ENCODE results near the gene SLC16A4. TPM values are rescaled to one million over a fixed set of nuclear protein-coding genes. Genes with fewer than 3 reads are reported as not detected.

SLC16A4 gene
- total RNA-seq, 5 donors from 2014 or later (not counting 1 experiment from before 2014, with no cell fraction given) = 0.23 to 0.70 (median 0.35) TPM

DNA sequence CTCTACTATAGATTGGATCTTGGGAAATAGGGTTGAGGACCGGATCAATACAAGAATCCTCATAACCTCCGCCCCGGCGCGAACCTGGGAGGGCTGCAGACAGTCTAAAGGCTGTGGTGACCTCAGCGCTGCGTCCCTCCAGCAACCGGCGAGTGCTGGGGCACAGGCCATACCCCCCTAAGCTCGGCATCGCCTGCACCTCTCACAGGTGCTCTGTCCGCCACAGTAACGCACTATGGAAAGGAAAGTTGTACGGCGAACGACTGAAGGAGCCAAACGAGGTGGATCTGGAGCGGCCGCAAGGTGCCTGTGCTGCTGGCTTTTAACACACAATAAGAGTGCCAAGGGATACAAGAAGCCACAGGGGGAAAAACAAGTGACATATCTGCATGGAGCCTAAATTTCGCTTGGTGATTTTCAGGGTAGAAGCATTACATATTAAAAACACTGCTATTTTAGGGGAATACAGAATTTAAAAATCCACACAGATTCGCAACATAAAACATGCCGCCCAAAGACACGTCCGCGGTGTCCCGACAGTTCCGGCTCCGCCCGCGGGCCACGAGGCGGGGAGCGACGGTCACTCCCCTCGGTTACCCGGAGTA is 53.0 kb downstream of the SLC16A4 start:
- H3K4me1 Mint-ChIP-seq = peaks cover 44 to 51% (median 45%) of the 10 kb centered on the region in 3 donors
- H3K27me3 Mint-ChIP-seq = no peaks in the 10 kb centered on the region
- no peak overlapping the region for H3K27ac Mint-ChIP-seq
- H3K27me3 ChIP-seq (replicated peaks in 1 of 2; ENCODE audit: control insufficient read depth in 2 of 2, extremely low read depth in 1 of 2, insufficient read depth in 2 of 2, low read length in 1 of 2) = no peaks in the 10 kb centered on the region
- peaks cover 0 to 16% of the 10 kb centered on the region in 2 donors for H3K36me3 ChIP-seq (ENCODE audit: control insufficient read depth in 2 of 2, extremely low read depth in 1 of 2, insufficient read depth in 1 of 2, low read length in 1 of 2)
- H3K4me3 Mint-ChIP-seq = no peak overlapping the region
- H3K36me3 Mint-ChIP-seq = peaks cover 13% of the 10 kb centered on the region
- ChIA-PET POLR2A (interaction anchor here in 1 of 2 donors (1.9 to 2.1 kb wide), 2 partner anchors 11 to 71 kb away, joined by 5 read pairs; no protein-coding TSS in a partner anchor), CTCF (interaction anchor here (0.7 to 4.6 kb wide), 15 partner anchors 8 to 308 kb away, joined by 3 to 47 read pairs (median 4); partner anchors contain the start of genes KCNC4 (in 1 of the 2) and LAMTOR5 (in 1 of the 2))
- H3K4me1 ChIP-seq (ENCODE audit: control insufficient read depth in 1 of 2, extremely low read depth in 1 of 2, insufficient read depth in 2 of 2, low read length in 2 of 2) = peaks cover 26 to 30% of the 10 kb centered on the region in 2 experiments
- peak in 22 of 35 experiments; percentile 3 to 40 (median 18) for DNase-seq
- WGBS (ENCODE audit: insufficient coverage) = under 1% methylated on average over 29 of the region's 36 CpGs
- H3K4me3 ChIP-seq (ENCODE audit: control insufficient read depth in 1 of 2, extremely low read depth in 1 of 2, low read length in 1 of 2) = peak overlapping the region; percentile 98
- H3K9me3 ChIP-seq = no peaks in the 10 kb centered on the region
- H3K27ac ChIP-seq (ENCODE audit: low read length) = peak overlapping the region; percentile 98
- ATAC-seq (replicated peaks in 1 of 4) = no peak
- H3K9me3 Mint-ChIP-seq = no peaks in the 10 kb centered on the region

DNA sequence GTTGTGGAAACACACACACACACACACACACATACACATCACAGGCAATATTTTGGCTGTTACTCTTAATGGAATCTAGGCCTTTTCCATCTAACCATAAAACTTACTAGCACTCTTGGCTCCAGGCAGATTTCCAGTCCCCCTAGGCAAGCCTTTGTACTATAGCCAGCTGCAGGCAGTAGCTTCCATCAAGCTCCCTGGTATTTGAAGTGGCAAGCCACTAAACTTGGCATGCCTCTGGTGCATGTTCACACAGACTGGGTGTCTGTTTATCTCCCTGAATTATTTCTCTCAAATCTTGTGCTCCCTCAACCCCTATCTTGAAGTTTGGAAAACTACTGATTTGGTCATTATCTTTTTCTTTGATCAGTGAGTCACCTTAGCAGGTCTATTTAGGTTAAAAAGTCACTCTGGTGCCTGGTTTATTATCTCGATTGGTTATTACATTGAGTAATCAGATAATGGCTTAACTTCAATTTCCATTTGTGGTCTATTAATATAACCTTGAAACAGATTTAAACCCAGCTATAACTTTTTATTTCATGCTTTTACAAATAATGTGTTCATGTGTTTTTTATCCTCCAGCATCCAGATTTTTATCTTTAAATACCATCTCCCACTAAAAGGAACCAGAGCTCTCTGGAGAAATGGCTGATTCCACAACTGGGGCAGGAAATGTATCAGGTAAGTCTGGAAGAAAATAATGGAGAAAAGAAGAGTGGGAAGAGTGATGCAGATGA is 54.4 kb downstream of the SLC16A4 start:
- no peak for ATAC-seq (replicated peaks in 1 of 4)

DNA sequence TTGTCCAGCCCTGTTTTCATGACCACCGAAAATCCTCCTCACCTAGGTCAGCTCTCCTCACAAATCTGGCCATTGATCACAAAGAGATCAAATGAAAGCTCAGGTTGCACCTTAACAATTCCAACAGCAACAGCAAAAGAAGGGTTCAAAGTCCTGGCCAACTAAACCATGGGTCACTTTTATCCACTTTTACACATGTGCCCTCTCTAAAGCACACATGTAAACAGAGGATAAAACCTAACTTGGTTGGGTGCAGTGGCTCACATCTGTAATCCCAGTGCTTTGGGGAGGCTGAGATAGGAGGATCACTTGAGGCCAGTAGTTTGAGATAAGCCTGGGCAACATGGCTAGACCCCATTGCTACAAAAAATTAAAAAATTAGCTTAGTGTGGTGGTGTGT is 55.6 kb downstream of the SLC16A4 start:
- no peaks in the 10 kb centered on the region for H3K9me3 ChIP-seq
- POLR2A ChIA-PET = interaction anchor here in 1 of 2 donors (0.5 to 0.6 kb wide), 2 partner anchors 64 to 297 kb away, joined by 3 to 4 read pairs; no protein-coding TSS in a partner anchor
- H3K4me1 ChIP-seq (ENCODE audit: control insufficient read depth in 1 of 2, extremely low read depth in 1 of 2, insufficient read depth in 2 of 2, low read length in 2 of 2) = peaks cover 7 to 11% of the 10 kb centered on the region in 2 experiments
- H3K36me3 ChIP-seq (ENCODE audit: control insufficient read depth in 2 of 2, extremely low read depth in 1 of 2, insufficient read depth in 1 of 2, low read length in 1 of 2) = no peaks in the 10 kb centered on the region
- H3K27me3 ChIP-seq (replicated peaks in 1 of 2; ENCODE audit: control insufficient read depth in 2 of 2, extremely low read depth in 1 of 2, insufficient read depth in 2 of 2, low read length in 1 of 2) = no peaks in the 10 kb centered on the region
- H3K4me1 Mint-ChIP-seq = peaks cover 18 to 26% (median 20%) of the 10 kb centered on the region in 3 donors
- no peaks in the 10 kb centered on the region for H3K9me3 Mint-ChIP-seq
- H3K27me3 Mint-ChIP-seq = no peaks in the 10 kb centered on the region
- 67% methylated on average over 1 of the region's 1 CpG for WGBS (ENCODE audit: insufficient coverage)
- ATAC-seq (replicated peaks in 1 of 4) (no peak), DNase-seq (no peak)
- no peak overlapping the region for H3K4me3 Mint-ChIP-seq
- no peak overlapping the region for H3K4me3 ChIP-seq (ENCODE audit: control insufficient read depth in 1 of 2, extremely low read depth in 1 of 2, low read length in 1 of 2)
- H3K27ac ChIP-seq (ENCODE audit: low read length) = no peak overlapping the region
- H3K27ac Mint-ChIP-seq = no peak overlapping the region
- peaks cover under 1% of the 10 kb centered on the region for H3K36me3 Mint-ChIP-seq
- CTCF ChIA-PET = interaction anchor here (0.6 to 4.6 kb wide), 6 partner anchors 23 to 161 kb away, joined by 3 to 25 read pairs (median 4); partner anchors contain the start of gene LAMTOR5 (in 1 of the 2)

More for the DNA sequence above, 54.4 kb downstream of the SLC16A4 start:
- peaks cover 8% of the 10 kb centered on the region for H3K36me3 Mint-ChIP-seq
- WGBS (ENCODE audit: insufficient coverage) = no CpG with 5 or more reads among the region's 1 CpG
- no peak overlapping the region for H3K4me3 ChIP-seq (ENCODE audit: control insufficient read depth in 1 of 2, extremely low read depth in 1 of 2, low read length in 1 of 2)
- POLR2A ChIA-PET = no interaction called here
- peaks cover 0 to 9% of the 10 kb centered on the region in 2 donors for H3K36me3 ChIP-seq (ENCODE audit: control insufficient read depth in 2 of 2, extremely low read depth in 1 of 2, insufficient read depth in 1 of 2, low read length in 1 of 2)
- CTCF ChIA-PET = interaction anchor here (0.7 to 4.6 kb wide), 7 partner anchors 10 to 133 kb away, joined by 3 to 25 read pairs (median 5); partner anchors contain the start of gene LAMTOR5 (in 1 of the 2)
- H3K27ac Mint-ChIP-seq = peak overlapping the region; percentile 70 to 89
- H3K4me1 Mint-ChIP-seq = peaks cover 30 to 38% (median 32%) of the 10 kb centered on the region in 3 donors
- H3K27me3 Mint-ChIP-seq = no peaks in the 10 kb centered on the region
- peaks cover 12 to 23% of the 10 kb centered on the region in 2 experiments for H3K4me1 ChIP-seq (ENCODE audit: control insufficient read depth in 1 of 2, extremely low read depth in 1 of 2, insufficient read depth in 2 of 2, low read length in 2 of 2)
- peak overlapping the region; percentile 98 for H3K27ac ChIP-seq (ENCODE audit: low read length)
- DNase-seq = no peak
- no peaks in the 10 kb centered on the region for H3K27me3 ChIP-seq (replicated peaks in 1 of 2; ENCODE audit: control insufficient read depth in 2 of 2, extremely low read depth in 1 of 2, insufficient read depth in 2 of 2, low read length in 1 of 2)
- peak overlapping the region in 2 of 3 donors; percentile 61 to 64 for H3K4me3 Mint-ChIP-seq
- H3K9me3 Mint-ChIP-seq = no peaks in the 10 kb centered on the region
- no peaks in the 10 kb centered on the region for H3K9me3 ChIP-seq

DNA sequence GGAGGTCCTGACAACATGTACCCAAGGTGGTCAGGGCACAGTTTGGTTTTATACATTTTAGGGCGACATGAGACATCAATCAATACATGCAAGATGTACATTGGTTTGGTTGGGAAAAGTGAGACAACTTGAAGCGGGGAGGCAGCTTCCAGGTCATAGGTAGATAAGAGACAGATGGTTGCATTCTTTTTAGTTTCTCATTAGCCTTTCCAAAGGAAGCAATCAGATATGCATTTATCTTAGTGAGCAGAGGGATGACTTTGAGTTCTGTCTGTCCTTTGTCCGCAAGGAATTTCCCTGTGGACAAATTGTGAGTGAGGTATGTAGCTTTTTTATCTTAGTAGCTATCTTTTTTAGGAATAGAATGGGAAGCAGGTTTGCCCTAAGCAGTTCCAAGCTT is 62.1 kb downstream of the SLC16A4 start:
- no peaks in the 10 kb centered on the region for H3K36me3 ChIP-seq (ENCODE audit: control insufficient read depth in 2 of 2, extremely low read depth in 1 of 2, insufficient read depth in 1 of 2, low read length in 1 of 2)
- H3K4me1 ChIP-seq (ENCODE audit: control insufficient read depth in 1 of 2, extremely low read depth in 1 of 2, insufficient read depth in 2 of 2, low read length in 2 of 2) = no peaks in the 10 kb centered on the region
- H3K4me3 Mint-ChIP-seq = no peak overlapping the region
- no peaks in the 10 kb centered on the region for H3K9me3 Mint-ChIP-seq
- H3K27me3 ChIP-seq (replicated peaks in 1 of 2; ENCODE audit: control insufficient read depth in 2 of 2, extremely low read depth in 1 of 2, insufficient read depth in 2 of 2, low read length in 1 of 2) = no peaks in the 10 kb centered on the region
- H3K27me3 Mint-ChIP-seq = no peaks in the 10 kb centered on the region
- H3K36me3 Mint-ChIP-seq = peaks cover 9% of the 10 kb centered on the region
- no peaks in the 10 kb centered on the region for H3K4me1 Mint-ChIP-seq
- CTCF ChIA-PET = interaction anchor here in 1 of 2 donors (1.2 kb wide), 1 partner anchor 125 kb away, joined by 3 read pairs; no protein-coding TSS in a partner anchor
- ATAC-seq (replicated peaks in 1 of 4) (no peak), DNase-seq (no peak)
- 86% methylated on average over 1 of the region's 3 CpGs for WGBS (ENCODE audit: insufficient coverage)
- H3K27ac ChIP-seq (ENCODE audit: low read length) = no peak overlapping the region
- H3K4me3 ChIP-seq (ENCODE audit: control insufficient read depth in 1 of 2, extremely low read depth in 1 of 2, low read length in 1 of 2) = no peak overlapping the region
- H3K9me3 ChIP-seq = no peaks in the 10 kb centered on the region
- POLR2A ChIA-PET = interaction anchor here in 1 of 2 donors (0.6 kb wide), 1 partner anchor 569 kb away, joined by 8 read pairs; no protein-coding TSS in a partner anchor
- H3K27ac Mint-ChIP-seq = no peak overlapping the region

DNA sequence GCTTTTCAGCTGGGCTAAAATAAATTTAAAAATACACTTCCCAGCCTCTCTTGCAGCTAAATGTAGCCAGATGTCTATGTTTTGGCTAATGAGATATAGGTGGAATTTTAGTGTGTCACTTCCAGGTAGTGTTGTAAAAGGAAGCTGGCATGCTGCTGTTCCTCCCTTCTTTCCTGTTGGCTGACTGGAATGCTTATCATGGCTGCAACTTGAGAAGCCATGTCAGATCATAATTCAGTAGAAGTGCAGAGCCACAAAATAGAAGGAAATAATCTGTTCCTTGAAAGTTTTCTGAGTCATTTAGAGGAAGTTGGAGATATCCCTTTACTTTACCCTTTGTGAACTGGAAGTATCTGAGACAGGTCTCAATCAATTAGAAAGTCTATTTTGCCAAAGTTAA is 62.6 kb downstream of the SLC16A4 start:
- Mint-ChIP-seq H3K4me1 (no peaks in the 10 kb centered on the region), H3K36me3 (peaks cover 9% of the 10 kb centered on the region), H3K4me3 (no peak overlapping the region), H3K27ac (no peak overlapping the region), H3K9me3 (no peaks in the 10 kb centered on the region), H3K27me3 (no peaks in the 10 kb centered on the region)
- DNase-seq (no peak), ATAC-seq (replicated peaks in 1 of 4) (no peak)
- Histone ChIP-seq H3K9me3 (no peaks in the 10 kb centered on the region), H3K4me1 (ENCODE audit: control insufficient read depth in 1 of 2, extremely low read depth in 1 of 2, insufficient read depth in 2 of 2, low read length in 2 of 2) (no peaks in the 10 kb centered on the region), H3K27me3 (replicated peaks in 1 of 2; ENCODE audit: control insufficient read depth in 2 of 2, extremely low read depth in 1 of 2, insufficient read depth in 2 of 2, low read length in 1 of 2) (no peaks in the 10 kb centered on the region), H3K36me3 (ENCODE audit: control insufficient read depth in 2 of 2, extremely low read depth in 1 of 2, insufficient read depth in 1 of 2, low read length in 1 of 2) (no peaks in the 10 kb centered on the region), H3K4me3 (ENCODE audit: control insufficient read depth in 1 of 2, extremely low read depth in 1 of 2, low read length in 1 of 2) (no peak overlapping the region), H3K27ac (ENCODE audit: low read length) (no peak overlapping the region)
- CTCF ChIA-PET = interaction anchor here in 1 of 2 donors (1.2 kb wide), 1 partner anchor 124 kb away, joined by 3 read pairs; no protein-coding TSS in a partner anchor
- POLR2A ChIA-PET = interaction anchor here in 1 of 2 donors (0.6 kb wide), 1 partner anchor 570 kb away, joined by 8 read pairs; no protein-coding TSS in a partner anchor

DNA sequence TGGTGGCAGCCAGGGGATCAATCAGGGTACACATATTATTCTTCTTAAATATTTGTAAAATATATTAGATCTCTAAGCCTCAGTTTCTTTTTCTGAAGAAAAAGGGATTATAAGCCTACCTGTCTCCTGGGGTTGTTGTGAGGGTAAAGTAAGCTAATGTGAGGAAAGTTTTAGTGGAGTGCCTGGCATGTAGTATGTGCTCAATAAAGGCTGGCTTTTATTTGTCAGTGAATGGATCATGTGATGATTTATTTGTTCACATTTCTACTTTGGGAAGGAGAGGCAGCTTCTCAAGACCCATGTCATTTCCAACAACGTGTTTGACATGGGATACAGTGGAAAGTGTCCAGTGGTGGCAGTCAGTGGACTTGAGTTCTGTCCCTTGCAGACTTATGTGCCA is 64.0 kb downstream of the SLC16A4 start:
- no peaks in the 10 kb centered on the region for H3K9me3 Mint-ChIP-seq
- ATAC-seq (replicated peaks in 1 of 4) (no peak), DNase-seq (no peak)
- H3K27me3 Mint-ChIP-seq = no peaks in the 10 kb centered on the region
- ChIA-PET POLR2A (no interaction called here), CTCF (no interaction called here)
- no peak overlapping the region for H3K4me3 Mint-ChIP-seq
- H3K4me3 ChIP-seq (ENCODE audit: control insufficient read depth in 1 of 2, extremely low read depth in 1 of 2, low read length in 1 of 2) = no peak overlapping the region
- H3K9me3 ChIP-seq = no peaks in the 10 kb centered on the region
- no peaks in the 10 kb centered on the region for H3K4me1 ChIP-seq (ENCODE audit: control insufficient read depth in 1 of 2, extremely low read depth in 1 of 2, insufficient read depth in 2 of 2, low read length in 2 of 2)
- no peaks in the 10 kb centered on the region for H3K27me3 ChIP-seq (replicated peaks in 1 of 2; ENCODE audit: control insufficient read depth in 2 of 2, extremely low read depth in 1 of 2, insufficient read depth in 2 of 2, low read length in 1 of 2)
- no peaks in the 10 kb centered on the region for H3K36me3 ChIP-seq (ENCODE audit: control insufficient read depth in 2 of 2, extremely low read depth in 1 of 2, insufficient read depth in 1 of 2, low read length in 1 of 2)
- WGBS (ENCODE audit: insufficient coverage) = no CpG with 5 or more reads among the region's 1 CpG
- no peaks in the 10 kb centered on the region for H3K4me1 Mint-ChIP-seq
- H3K27ac ChIP-seq (ENCODE audit: low read length) = no peak overlapping the region
- H3K27ac Mint-ChIP-seq = no peak overlapping the region
- peaks cover 9% of the 10 kb centered on the region for H3K36me3 Mint-ChIP-seq
